Right hindlimb (tissue), 1 donor: ENCODE measurements around the gene RNF224.

Experiments
- DNase-seq: peaks from one replicate; pipeline ENCODE4 v3.0.0-alpha.2; 2018

Gene RNF224

GRCh38 chr9:137192859-137193258 lies 34.4 kb upstream of the RNF224 start:
- DNase-seq = no peak

- no peak for DNase-seq
Measured at GRCh38 chr9:137193771-137194170, 33.5 kb upstream of the RNF224 start.

- no peak for DNase-seq
Measured at GRCh38 chr9:137194388-137194787, 32.9 kb upstream of the RNF224 start.

- no peak for DNase-seq
Measured at GRCh38 chr9:137194909-137195308, 32.4 kb upstream of the RNF224 start.

- no peak for DNase-seq
Measured at GRCh38 chr9:137195525-137196220, 31.6 kb upstream of the RNF224 start.

- DNase-seq = no peak
Measured at GRCh38 chr9:137198051-137198901, 29.0 kb upstream of the RNF224 start.

GRCh38 chr9:137198902-137199283 lies 28.4 kb upstream of the RNF224 start:
- DNase-seq = no peak

GRCh38 chr9:137199411-137200121 lies 27.7 kb upstream of the RNF224 start:
- DNase-seq = no peak

- DNase-seq = peak; percentile 99
Measured at GRCh38 chr9:137200311-137201204, 26.7 kb upstream of the RNF224 start, which contains the start of gene TPRN. Gene TPRN, minus strand, starts transcription at chr9:137200741. Its CDS starts 30 bp downstream, at chr9:137200711.

- DNase-seq = no peak
Measured at GRCh38 chr9:137201205-137201868, 26.0 kb upstream of the RNF224 start.

GRCh38 chr9:137202966-137203365 lies 24.3 kb upstream of the RNF224 start:
- DNase-seq = no peak

- no peak for DNase-seq
Measured at GRCh38 chr9:137204731-137205125, 22.6 kb upstream of the RNF224 start.

GRCh38 chr9:137205126-137206069 lies 21.9 kb upstream of the RNF224 start, which contains the start of the genes NDOR1 and TMEM203:
Gene NDOR1, plus strand, starts transcription at chr9:137205700. Its CDS starts 78 bp downstream, at chr9:137205778.
Gene TMEM203, minus strand, starts transcription at chr9:137205648. Its CDS starts 234 bp downstream, at chr9:137205414.
- DNase-seq = peak; percentile 93

GRCh38 chr9:137206602-137207001 lies 20.7 kb upstream of the RNF224 start:
- no peak for DNase-seq

- DNase-seq = no peak
Measured at GRCh38 chr9:137211532-137211931, 15.8 kb upstream of the RNF224 start.

- DNase-seq = no peak
Measured at GRCh38 chr9:137212520-137212919, 14.8 kb upstream of the RNF224 start.

- DNase-seq = no peak
Measured at GRCh38 chr9:137213160-137214060, 13.9 kb upstream of the RNF224 start.

GRCh38 chr9:137214620-137215019 lies 12.7 kb upstream of the RNF224 start:
- DNase-seq = no peak
